Measurements from ENCODE around the gene FXYD5. TPM values are rescaled to one million over a fixed set of nuclear protein-coding genes. Genes with fewer than 3 reads are reported as not detected.

Gene FXYD5, protein sequence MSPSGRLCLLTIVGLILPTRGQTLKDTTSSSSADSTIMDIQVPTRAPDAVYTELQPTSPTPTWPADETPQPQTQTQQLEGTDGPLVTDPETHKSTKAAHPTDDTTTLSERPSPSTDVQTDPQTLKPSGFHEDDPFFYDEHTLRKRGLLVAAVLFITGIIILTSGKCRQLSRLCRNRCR
- 100 to 1,000 TPM; 587 to 615 TPM for total RNA-seq
- 702 TPM for polyA plus RNA-seq (2013, experiment 1 of 2)
- polyA plus RNA-seq (2013, experiment 2 of 2) = 756 TPM
- total RNA-seq = 104 to 361 (median 221) reads per million in 172 experiments

DNA sequence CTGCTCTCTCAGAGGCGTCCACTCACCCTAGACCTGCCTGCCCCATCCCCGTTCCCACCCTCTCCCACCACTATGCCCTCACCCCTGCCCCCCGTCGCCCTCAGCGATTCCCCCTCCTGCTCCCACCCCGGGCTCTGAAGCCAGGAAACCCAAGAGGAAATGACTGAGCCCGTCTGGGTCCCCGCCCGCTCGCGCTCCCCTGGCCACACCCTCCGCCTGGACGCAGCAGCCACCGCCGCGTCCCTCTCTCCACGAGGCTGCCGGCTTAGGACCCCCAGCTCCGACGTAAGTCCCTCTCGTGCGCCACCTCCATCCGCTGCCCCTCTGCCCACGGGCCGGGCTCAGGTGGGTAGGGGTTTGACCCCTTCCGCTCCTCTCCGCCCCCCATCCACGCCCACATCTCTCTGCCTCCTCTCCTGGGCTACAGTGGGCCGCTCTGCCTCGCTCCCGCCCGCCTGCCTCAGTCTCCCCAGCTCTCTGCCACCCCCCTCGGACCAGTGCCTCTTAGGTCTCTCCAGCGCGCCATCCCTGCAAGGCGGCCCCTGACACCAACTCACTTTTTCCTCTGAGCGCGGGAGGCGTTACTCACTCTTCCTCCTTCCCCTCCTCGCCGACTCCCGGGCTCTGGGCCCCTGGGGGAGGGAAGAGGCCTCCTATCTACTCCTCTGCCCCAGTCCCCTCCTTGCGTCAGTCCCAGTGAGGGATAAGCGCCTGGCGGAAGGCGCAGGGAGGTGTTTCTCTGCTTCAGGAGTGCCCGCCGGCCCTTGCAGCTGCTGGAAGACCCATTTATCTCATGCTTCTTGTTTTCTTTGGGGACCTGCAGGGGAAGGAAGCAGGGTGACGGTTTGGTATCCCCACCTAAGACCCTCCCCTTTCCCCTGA, at the start of gene FXYD5:
TSS of gene FXYD5 (plus strand) at position 211 of the 882 bp plus-strand sequence. CDS start 816 bp downstream, outside the sequence.
- ATAC-seq (ENCODE audit: poor library complexity) (peak; percentile 75), DNase-seq (peak; percentile 49 to 82 (median 71))
- H3K4me3 ChIP-seq (ENCODE audit: low read length) = peak within 1 kb of the TSS; percentile 99
- no peaks in the 10 kb centered on the region for H3K9me3 ChIP-seq (ENCODE audit: control insufficient read depth in 1 of 2, insufficient read depth in 1 of 2, low read length in 2 of 2)
- no peaks in the 10 kb centered on the region for H3K27me3 ChIP-seq (ENCODE audit: control insufficient read depth in 1 of 2, insufficient read depth in 2 of 2, low read length in 2 of 2)
- Mint-ChIP-seq H3K9me3 (no peaks in the 10 kb centered on the region), H3K36me3 (ENCODE audit: low read depth) (peaks cover 59% of the 10 kb centered on the region), H3K27ac (peak within 1 kb of the TSS; percentile 98), H3K4me1 (ENCODE audit: low read depth) (peaks cover 71% of the 10 kb centered on the region), H3K4me3 (peak within 1 kb of the TSS; percentile 98), H3K27me3 (no peaks in the 10 kb centered on the region)
- TF ChIP-seq, protein P1, sequence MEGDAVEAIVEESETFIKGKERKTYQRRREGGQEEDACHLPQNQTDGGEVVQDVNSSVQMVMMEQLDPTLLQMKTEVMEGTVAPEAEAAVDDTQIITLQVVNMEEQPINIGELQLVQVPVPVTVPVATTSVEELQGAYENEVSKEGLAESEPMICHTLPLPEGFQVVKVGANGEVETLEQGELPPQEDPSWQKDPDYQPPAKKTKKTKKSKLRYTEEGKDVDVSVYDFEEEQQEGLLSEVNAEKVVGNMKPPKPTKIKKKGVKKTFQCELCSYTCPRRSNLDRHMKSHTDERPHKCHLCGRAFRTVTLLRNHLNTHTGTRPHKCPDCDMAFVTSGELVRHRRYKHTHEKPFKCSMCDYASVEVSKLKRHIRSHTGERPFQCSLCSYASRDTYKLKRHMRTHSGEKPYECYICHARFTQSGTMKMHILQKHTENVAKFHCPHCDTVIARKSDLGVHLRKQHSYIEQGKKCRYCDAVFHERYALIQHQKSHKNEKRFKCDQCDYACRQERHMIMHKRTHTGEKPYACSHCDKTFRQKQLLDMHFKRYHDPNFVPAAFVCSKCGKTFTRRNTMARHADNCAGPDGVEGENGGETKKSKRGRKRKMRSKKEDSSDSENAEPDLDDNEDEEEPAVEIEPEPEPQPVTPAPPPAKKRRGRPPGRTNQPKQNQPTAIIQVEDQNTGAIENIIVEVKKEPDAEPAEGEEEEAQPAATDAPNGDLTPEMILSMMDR (IDR thresholded peaks at IDR 0.05) = no peak
- intact Hi-C loops (cut with DNase I, micrococcal nuclease) = loop anchor here (2.0 to 5.0 kb wide), 4 partner anchors 14 to 62 kb away; no protein-coding TSS in a partner anchor
- peaks cover 36% of the 10 kb centered on the region for H3K36me3 ChIP-seq (ENCODE audit: insufficient read depth, low read length)
- ChIA-PET POLR2A (interaction anchor here (0.8 to 3.1 kb wide), 21 partner anchors 9 to 158 kb away, joined by 3 to 56 read pairs (median 5); partner anchors contain the start of genes FXYD7 and USF2), CTCF (interaction anchor here (0.6 to 3.3 kb wide), 16 partner anchors 8 to 774 kb away, joined by 3 to 46 read pairs (median 6); partner anchors contain the start of gene FXYD7)
- peak within 1 kb of the TSS; percentile 80 to 89 for H3K27ac ChIP-seq (ENCODE audit: low read depth in 1 of 2, low read length in 2 of 2)
- H3K4me1 ChIP-seq (ENCODE audit: insufficient read depth, low read length) = peaks cover 55% of the 10 kb centered on the region

DNA sequence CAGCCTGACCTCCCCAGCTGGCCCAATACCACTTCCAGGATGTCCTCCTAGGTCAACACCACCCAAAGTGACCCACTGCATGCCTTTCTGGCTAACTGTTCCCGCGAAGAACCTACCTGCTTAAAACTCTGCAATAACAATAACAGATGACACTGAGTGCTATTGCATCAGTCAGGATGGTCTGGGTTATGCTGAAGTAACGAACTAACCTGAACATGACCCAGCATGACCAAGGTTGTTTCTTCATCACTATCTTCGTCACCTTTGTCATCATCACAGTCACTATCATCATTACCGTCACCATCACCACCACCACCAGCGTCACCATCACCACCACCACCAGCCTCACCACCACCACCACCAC, 49.5 kb upstream of the FXYD5 start:
- no peak overlapping the region for H3K4me3 ChIP-seq (ENCODE audit: low read length)
- Mint-ChIP-seq H3K9me3 (no peaks in the 10 kb centered on the region), H3K36me3 (ENCODE audit: low read depth) (no peaks in the 10 kb centered on the region), H3K4me1 (ENCODE audit: low read depth) (no peaks in the 10 kb centered on the region), H3K27ac (no peak overlapping the region), H3K27me3 (no peaks in the 10 kb centered on the region), H3K4me3 (no peak overlapping the region)
- peaks cover 0 to 2% of the 10 kb centered on the region in 2 experiments for H3K27me3 ChIP-seq (ENCODE audit: control insufficient read depth in 1 of 2, insufficient read depth in 2 of 2, low read length in 2 of 2)
- TF ChIP-seq, protein P1 (IDR thresholded peaks at IDR 0.05) = no peak
- DNase-seq (no peak), ATAC-seq (ENCODE audit: poor library complexity) (no peak)
- ChIA-PET POLR2A (no interaction called here), CTCF (no interaction called here)
- H3K9me3 ChIP-seq (ENCODE audit: control insufficient read depth in 1 of 2, insufficient read depth in 1 of 2, low read length in 2 of 2) = peaks cover 0 to 15% of the 10 kb centered on the region in 2 experiments
- H3K4me1 ChIP-seq (ENCODE audit: insufficient read depth, low read length) = no peaks in the 10 kb centered on the region
- intact Hi-C loops (cut with DNase I, micrococcal nuclease) = no loop called here
- H3K27ac ChIP-seq (ENCODE audit: low read depth in 1 of 2, low read length in 2 of 2) = no peak overlapping the region
- no peaks in the 10 kb centered on the region for H3K36me3 ChIP-seq (ENCODE audit: insufficient read depth, low read length)

DNA sequence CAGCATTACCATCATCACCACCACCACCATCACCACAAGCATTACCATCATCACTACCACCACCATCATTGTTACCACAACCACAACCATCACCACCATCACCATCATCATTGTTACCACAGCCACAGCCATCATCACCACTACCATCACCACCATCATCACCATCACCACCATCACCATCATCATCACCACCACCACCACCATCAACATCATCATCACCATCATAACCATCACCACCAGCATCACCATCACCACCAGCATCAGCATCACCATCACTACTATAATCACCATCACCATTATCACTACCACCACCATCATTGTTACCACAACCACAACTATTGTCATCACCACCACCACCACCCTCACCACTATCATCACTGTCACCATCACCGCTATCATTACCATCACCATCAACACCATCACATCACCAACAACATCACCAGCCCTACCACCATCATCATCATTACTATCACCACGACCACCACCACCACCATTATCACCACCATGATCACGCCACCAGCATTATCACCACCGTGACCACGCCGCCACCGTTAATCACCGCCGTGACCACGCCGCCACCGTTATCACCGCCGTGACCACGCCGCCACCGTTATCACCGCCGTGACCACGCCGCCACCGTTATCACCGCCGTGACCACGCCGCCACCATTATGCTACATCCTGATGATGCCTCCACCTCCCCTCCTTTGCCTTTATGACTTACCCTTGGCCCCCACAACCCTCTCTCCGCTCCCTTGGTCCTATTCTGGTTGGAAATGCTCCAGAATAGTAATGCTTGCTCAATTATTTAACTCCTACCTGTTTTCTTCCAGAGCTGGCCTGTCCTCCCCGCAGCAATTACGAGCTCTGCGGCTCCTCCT, 48.9 kb upstream of the FXYD5 start:
- DNase-seq (no peak), ATAC-seq (ENCODE audit: poor library complexity) (no peak)
- intact Hi-C loops (cut with DNase I, micrococcal nuclease) = no loop called here
- peaks cover 0 to 15% of the 10 kb centered on the region in 2 experiments for H3K9me3 ChIP-seq (ENCODE audit: control insufficient read depth in 1 of 2, insufficient read depth in 1 of 2, low read length in 2 of 2)
- H3K27me3 ChIP-seq (ENCODE audit: control insufficient read depth in 1 of 2, insufficient read depth in 2 of 2, low read length in 2 of 2) = peaks cover 0 to 2% of the 10 kb centered on the region in 2 experiments
- no peaks in the 10 kb centered on the region for H3K4me1 ChIP-seq (ENCODE audit: insufficient read depth, low read length)
- no peaks in the 10 kb centered on the region for H3K36me3 ChIP-seq (ENCODE audit: insufficient read depth, low read length)
- Mint-ChIP-seq H3K4me3 (no peak overlapping the region), H3K27ac (no peak overlapping the region), H3K36me3 (ENCODE audit: low read depth) (no peaks in the 10 kb centered on the region), H3K4me1 (ENCODE audit: low read depth) (no peaks in the 10 kb centered on the region), H3K27me3 (no peaks in the 10 kb centered on the region), H3K9me3 (no peaks in the 10 kb centered on the region)
- CTCF ChIA-PET = no interaction called here
- TF ChIP-seq, protein P1 (IDR thresholded peaks at IDR 0.05) = no peak
- H3K27ac ChIP-seq (ENCODE audit: low read depth in 1 of 2, low read length in 2 of 2) = no peak overlapping the region
- no peak overlapping the region for H3K4me3 ChIP-seq (ENCODE audit: low read length)
- POLR2A ChIA-PET = no interaction called here

Data from CD4-positive, alpha-beta T cell (primary cell).